ENCODE results near the gene CIAO1. TPM values are rescaled to one million over a fixed set of nuclear protein-coding genes. Genes with fewer than 3 reads are reported as not detected.
A peak's percentile ranks its signal among the peaks of the same experiment; 100 is the strongest.
"Not testable (repeated sequence)": the region's sequence is repeated elsewhere in the genome, so short reads cannot be mapped to it uniquely, and the experiment has no call there.

CIAO1 gene
- total and polyA plus RNA-seq, 3 experiments from 2014 or later = 73.8 to 104 (median 77.9) TPM

GRCh38 chr2:96291751-96292150, 25.7 kb downstream of the CIAO1 start:
- Histone ChIP-seq H3K27me3 (ENCODE audit: insufficient read depth, low read length, poor library complexity, severe bottlenecking) (no peaks in the 10 kb centered on the region), H3K9me3 (ENCODE audit: low read length) (no peaks in the 10 kb centered on the region), H3K27ac (ENCODE audit: low read depth, low read length) (no peak overlapping the region), H3K4me3 (ENCODE audit: low read length) (no peak overlapping the region), H3K4me1 (ENCODE audit: insufficient read depth, low read length) (no peaks in the 10 kb centered on the region), H3K36me3 (ENCODE audit: insufficient read depth, low read length) (peaks cover 87% of the 10 kb centered on the region)
- Mint-ChIP-seq H3K36me3 (peaks cover 12 to 97% (median 43%) of the 10 kb centered on the region in 3 donors), H3K27ac (peak overlapping the region in 2 of 8 donors; percentile 32 to 88), H3K9me3 (no peaks in the 10 kb centered on the region), H3K27me3 (no peaks in the 10 kb centered on the region), H3K4me3 (no peak overlapping the region), H3K4me1 (no peaks in the 10 kb centered on the region)
- POLR2A ChIA-PET = no interaction called here
- CTCF ChIA-PET = no interaction called here
- no peak for DNase-seq

- H3K27ac ChIP-seq (ENCODE audit: low read depth, low read length); H3K9me3 ChIP-seq (ENCODE audit: low read length); H3K4me3 Mint-ChIP-seq; H3K4me1 ChIP-seq (ENCODE audit: insufficient read depth, low read length); H3K9me3 Mint-ChIP-seq; H3K4me3 ChIP-seq (ENCODE audit: low read length); H3K27me3 Mint-ChIP-seq; H3K27me3 ChIP-seq (ENCODE audit: insufficient read depth, low read length, poor library complexity, severe bottlenecking); H3K4me1 Mint-ChIP-seq; DNase-seq: not testable (repeated sequence)
- H3K36me3 Mint-ChIP-seq = peaks cover 20 to 97% (median 48%) of the 10 kb centered on the region in 3 donors
- H3K36me3 ChIP-seq (ENCODE audit: insufficient read depth, low read length) = peaks cover 87% of the 10 kb centered on the region
- peak overlapping the region in 1 of 8 donors; percentile 50 for H3K27ac Mint-ChIP-seq
- ChIA-PET CTCF (interaction anchor here (0.7 kb wide), 1 partner anchor 259 kb away, joined by 3 read pairs; no protein-coding TSS in a partner anchor), POLR2A (interaction anchor here (1.6 kb wide), 1 partner anchor 11 kb away, joined by 4 read pairs; no protein-coding TSS in a partner anchor)
Measured at GRCh38 chr2:96294271-96294670, 28.2 kb downstream of the CIAO1 start.

GRCh38 chr2:96296925-96297324, 30.9 kb downstream of the CIAO1 start:
- Histone ChIP-seq H3K27me3 (ENCODE audit: insufficient read depth, low read length, poor library complexity, severe bottlenecking) (no peaks in the 10 kb centered on the region), H3K27ac (ENCODE audit: low read depth, low read length) (no peak overlapping the region), H3K36me3 (ENCODE audit: insufficient read depth, low read length) (peaks cover 84% of the 10 kb centered on the region), H3K9me3 (ENCODE audit: low read length) (no peaks in the 10 kb centered on the region), H3K4me1 (ENCODE audit: insufficient read depth, low read length) (peaks cover 10% of the 10 kb centered on the region), H3K4me3 (ENCODE audit: low read length) (no peak overlapping the region)
- Mint-ChIP-seq H3K27me3 (no peaks in the 10 kb centered on the region), H3K4me1 (peaks cover 19 to 24% (median 20%) of the 10 kb centered on the region in 3 donors), H3K36me3 (peaks cover 20 to 97% (median 55%) of the 10 kb centered on the region in 3 donors), H3K9me3 (no peaks in the 10 kb centered on the region), H3K27ac (no peak overlapping the region), H3K4me3 (no peak overlapping the region)
- DNase-seq = no peak
- CTCF ChIA-PET = interaction anchor here (0.9 kb wide), 1 partner anchor 10 kb away, joined by 3 read pairs; no protein-coding TSS in a partner anchor
- POLR2A ChIA-PET = interaction anchor here (0.7 to 0.8 kb wide), 2 partner anchors 9 to 38 kb away, joined by 3 to 12 read pairs; no protein-coding TSS in a partner anchor

GRCh38 chr2:96301865-96302264, 35.8 kb downstream of the CIAO1 start:
- Mint-ChIP-seq H3K4me1 (peaks cover 60 to 71% (median 65%) of the 10 kb centered on the region in 3 donors), H3K27me3 (no peaks in the 10 kb centered on the region), H3K27ac (peak overlapping the region in 7 of 8 donors; percentile 11 to 99 (median 69)), H3K36me3 (peaks cover 18 to 93% (median 50%) of the 10 kb centered on the region in 3 donors), H3K9me3 (no peaks in the 10 kb centered on the region), H3K4me3 (peak overlapping the region in 5 of 7 donors; percentile 12 to 56 (median 44))
- peaks cover 44% of the 10 kb centered on the region for H3K4me1 ChIP-seq (ENCODE audit: insufficient read depth, low read length)
- no peak overlapping the region for H3K4me3 ChIP-seq (ENCODE audit: low read length)
- CTCF ChIA-PET = interaction anchor here (0.9 to 2.1 kb wide), 2 partner anchors 43 to 206 kb away, joined by 4 to 8 read pairs; no protein-coding TSS in a partner anchor
- POLR2A ChIA-PET = interaction anchor here (0.9 kb wide), 1 partner anchor 8 kb away, joined by 7 read pairs; no protein-coding TSS in a partner anchor
- H3K9me3 ChIP-seq (ENCODE audit: low read length) = no peaks in the 10 kb centered on the region
- H3K27me3 ChIP-seq (ENCODE audit: insufficient read depth, low read length, poor library complexity, severe bottlenecking) = no peaks in the 10 kb centered on the region
- H3K36me3 ChIP-seq (ENCODE audit: insufficient read depth, low read length) = peaks cover 68% of the 10 kb centered on the region
- no peak overlapping the region for H3K27ac ChIP-seq (ENCODE audit: low read depth, low read length)
- DNase-seq = no peak

GRCh38 chr2:96304606-96305005, 38.6 kb downstream of the CIAO1 start:
- peaks cover 11 to 74% (median 29%) of the 10 kb centered on the region in 3 donors for H3K36me3 Mint-ChIP-seq
- peaks cover 44% of the 10 kb centered on the region for H3K4me1 ChIP-seq (ENCODE audit: insufficient read depth, low read length)
- H3K27me3 ChIP-seq (ENCODE audit: insufficient read depth, low read length, poor library complexity, severe bottlenecking) = no peaks in the 10 kb centered on the region
- H3K9me3 ChIP-seq (ENCODE audit: low read length) = no peaks in the 10 kb centered on the region
- H3K9me3 Mint-ChIP-seq = no peaks in the 10 kb centered on the region
- CTCF ChIA-PET = interaction anchor here (0.6 to 2.5 kb wide), 5 partner anchors 21 to 237 kb away, joined by 3 to 19 read pairs (median 3); partner anchors contain the start of gene ITPRIPL1
- H3K4me3 Mint-ChIP-seq = peak overlapping the region; percentile 96 to 99 (median 98)
- no peak for DNase-seq
- H3K4me3 ChIP-seq (ENCODE audit: low read length) = peak overlapping the region; percentile 99
- H3K27ac ChIP-seq (ENCODE audit: low read depth, low read length) = peak overlapping the region; percentile 99
- H3K36me3 ChIP-seq (ENCODE audit: insufficient read depth, low read length) = peaks cover 41% of the 10 kb centered on the region
- peak overlapping the region; percentile 98 to 100 (median 100) for H3K27ac Mint-ChIP-seq
- peaks cover 57 to 76% (median 57%) of the 10 kb centered on the region in 3 donors for H3K4me1 Mint-ChIP-seq
- POLR2A ChIA-PET = interaction anchor here (0.7 to 2.4 kb wide), 10 partner anchors 11 to 234 kb away, joined by 3 to 42 read pairs (median 10); partner anchors contain the start of gene NCAPH
- no peaks in the 10 kb centered on the region for H3K27me3 Mint-ChIP-seq

GRCh38 chr2:96305091-96305978, 39.3 kb downstream of the CIAO1 start, which contains the start of gene SNRNP200:
Gene SNRNP200, minus strand, starts transcription at chr2:96305546. Its CDS starts 109 bp downstream, at chr2:96305437.
- Mint-ChIP-seq H3K27ac (peak within 1 kb of the TSS; percentile 98 to 100 (median 100)), H3K4me1 (peaks cover 60 to 75% (median 62%) of the 10 kb centered on the region in 3 donors), H3K27me3 (no peaks in the 10 kb centered on the region), H3K9me3 (no peaks in the 10 kb centered on the region), H3K4me3 (peak within 1 kb of the TSS; percentile 96 to 99 (median 98)), H3K36me3 (peaks cover 11 to 68% (median 32%) of the 10 kb centered on the region in 3 donors)
- peak within 1 kb of the TSS; percentile 99 for H3K27ac ChIP-seq (ENCODE audit: low read depth, low read length)
- ChIA-PET POLR2A (interaction anchor here (0.7 to 2.4 kb wide), 15 partner anchors 10 to 234 kb away, joined by 3 to 42 read pairs (median 6); partner anchors contain the start of genes ARID5A, ITPRIPL1 and NCAPH), CTCF (interaction anchor here (0.7 to 2.5 kb wide), 7 partner anchors 15 to 207 kb away, joined by 3 to 19 read pairs (median 3); partner anchors contain the start of gene ITPRIPL1)
- H3K9me3 ChIP-seq (ENCODE audit: low read length) = no peaks in the 10 kb centered on the region
- peaks cover 44% of the 10 kb centered on the region for H3K4me1 ChIP-seq (ENCODE audit: insufficient read depth, low read length)
- H3K36me3 ChIP-seq (ENCODE audit: insufficient read depth, low read length) = peaks cover 35% of the 10 kb centered on the region
- no peaks in the 10 kb centered on the region for H3K27me3 ChIP-seq (ENCODE audit: insufficient read depth, low read length, poor library complexity, severe bottlenecking)
- peak; percentile 88 to 93 (median 92) for DNase-seq
- peak within 1 kb of the TSS; percentile 99 for H3K4me3 ChIP-seq (ENCODE audit: low read length)

GRCh38 chr2:96305979-96306308, 39.9 kb downstream of the CIAO1 start:
- H3K36me3 Mint-ChIP-seq = peaks cover 9 to 62% (median 30%) of the 10 kb centered on the region in 3 donors
- Histone ChIP-seq H3K4me1 (ENCODE audit: insufficient read depth, low read length) (peaks cover 42% of the 10 kb centered on the region), H3K27ac (ENCODE audit: low read depth, low read length) (peak overlapping the region; percentile 99), H3K27me3 (ENCODE audit: insufficient read depth, low read length, poor library complexity, severe bottlenecking) (no peaks in the 10 kb centered on the region), H3K36me3 (ENCODE audit: insufficient read depth, low read length) (peaks cover 31% of the 10 kb centered on the region), H3K4me3 (ENCODE audit: low read length) (peak overlapping the region; percentile 99), H3K9me3 (ENCODE audit: low read length) (no peaks in the 10 kb centered on the region)
- ChIA-PET POLR2A (interaction anchor here (1.0 to 2.4 kb wide), 10 partner anchors 10 to 233 kb away, joined by 3 to 42 read pairs (median 12); partner anchors contain the start of genes ARID5A, ITPRIPL1 and NCAPH), CTCF (interaction anchor here (1.0 to 2.5 kb wide), 5 partner anchors 14 to 202 kb away, joined by 3 to 19 read pairs (median 3); no protein-coding TSS in a partner anchor)
- no peak for DNase-seq
- peak overlapping the region; percentile 98 to 100 (median 100) for H3K27ac Mint-ChIP-seq
- H3K9me3 Mint-ChIP-seq = no peaks in the 10 kb centered on the region
- H3K27me3 Mint-ChIP-seq = no peaks in the 10 kb centered on the region
- H3K4me1 Mint-ChIP-seq = peaks cover 58 to 74% (median 60%) of the 10 kb centered on the region in 3 donors
- H3K4me3 Mint-ChIP-seq = peak overlapping the region; percentile 96 to 99 (median 98)

Measured in CD8-positive, alpha-beta memory T cell (primary cell).